HG02970 (cell line): ENCODE measurements around the gene TRAPPC3.

Source experiments
- ATAC-seq: cut with Tn5 transposase; IDR thresholded peaks from one replicate; pipeline ENCODE4 v1.9.1; 2021; ENCODE audit warnings: mild to moderate bottlenecking, moderate library complexity, moderate number of reproducible peaks; ENCODE audit not compliant: unreplicated experiment, low FRiP score

TRAPPC3 gene

DNA sequence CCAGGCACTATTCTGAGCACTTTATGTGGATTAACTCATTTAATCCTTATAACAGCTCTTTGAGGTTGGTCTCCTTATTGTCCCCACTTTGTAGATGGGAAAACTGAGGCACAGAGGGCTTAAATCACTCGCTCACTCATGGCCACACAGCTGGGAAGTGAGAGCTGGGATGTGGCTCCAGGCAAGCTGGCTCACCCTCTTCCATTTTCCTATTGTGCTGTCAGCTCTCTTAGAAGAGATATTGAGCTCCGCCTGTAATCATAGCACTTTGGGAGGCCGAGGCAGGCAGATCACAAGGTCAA, 20.4 kb downstream of the TRAPPC3 start:
- ATAC-seq, result no peak

DNA sequence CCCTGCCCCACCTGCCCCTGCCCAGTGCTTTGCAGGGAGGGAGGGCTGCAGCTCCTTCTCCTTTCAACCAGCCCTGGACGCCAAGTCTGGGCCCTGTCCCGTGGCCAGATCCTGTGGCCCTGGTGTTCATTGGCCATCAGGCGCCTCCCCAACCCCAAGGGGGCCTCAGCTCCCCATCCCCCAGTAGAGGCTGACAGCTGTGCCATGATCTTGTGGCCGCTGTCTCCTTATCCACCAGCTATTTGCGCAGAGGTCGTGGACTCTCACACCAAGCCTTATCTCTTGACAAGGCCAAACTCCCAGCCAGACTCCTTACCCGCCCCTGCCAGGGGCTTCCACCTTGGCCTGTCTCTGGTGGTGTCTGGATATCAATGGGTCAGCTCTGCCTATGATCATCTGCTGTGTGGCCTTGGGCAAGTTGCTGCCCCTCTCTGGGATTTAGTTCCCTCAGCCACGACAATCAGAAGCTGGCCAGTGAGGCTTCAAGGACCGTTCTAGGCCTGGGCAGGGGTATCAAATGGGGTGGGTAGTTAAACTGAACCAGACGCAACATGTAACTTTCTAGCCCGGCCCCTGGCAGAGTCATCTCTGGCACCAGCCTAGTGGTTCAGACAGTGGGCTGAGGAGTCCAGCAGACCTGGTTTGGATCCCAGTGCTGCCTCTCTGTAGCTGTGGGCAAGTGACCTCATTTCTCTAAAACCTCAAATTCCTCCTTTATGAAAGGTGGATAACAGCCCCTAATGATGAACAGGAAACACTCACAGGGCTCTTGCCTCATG, 21.0 kb downstream of the TRAPPC3 start:
- ATAC-seq, result no peak

DNA sequence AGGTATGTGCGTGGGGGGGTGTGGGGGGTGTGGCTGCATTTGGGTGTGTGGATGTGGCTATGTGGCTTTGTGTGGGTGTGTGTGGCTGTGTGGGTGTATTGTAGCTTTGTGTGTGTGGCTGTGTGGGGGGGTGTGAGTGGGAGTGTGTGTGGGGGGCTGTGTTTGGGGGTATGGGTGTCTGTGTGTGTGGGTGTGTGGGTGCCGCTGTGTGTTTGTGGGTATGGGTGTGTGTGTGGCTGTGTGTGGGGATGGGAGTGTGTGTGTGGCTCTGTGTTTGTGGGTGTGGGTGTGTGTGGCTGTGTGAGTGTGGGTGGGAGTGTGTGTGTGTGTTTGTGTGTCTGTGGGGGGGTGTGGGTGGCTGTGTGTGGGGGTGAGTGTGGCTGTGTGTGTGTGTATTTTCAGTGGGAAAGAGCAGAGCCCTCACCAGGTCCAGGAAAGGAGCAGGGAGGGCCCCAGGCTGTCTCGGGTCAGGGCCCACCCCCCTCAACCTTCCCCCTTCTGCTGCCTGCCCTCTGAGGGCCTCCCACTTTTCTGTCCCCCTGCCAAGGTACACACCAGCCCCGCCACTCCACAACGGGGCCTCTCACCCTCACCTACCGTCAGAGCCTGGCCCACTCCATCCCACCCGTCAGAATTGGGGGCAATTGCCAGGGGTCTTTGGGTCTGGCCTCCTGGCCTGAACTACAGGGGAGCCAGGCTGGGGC, 22.3 kb downstream of the TRAPPC3 start:
- no peak for ATAC-seq

DNA sequence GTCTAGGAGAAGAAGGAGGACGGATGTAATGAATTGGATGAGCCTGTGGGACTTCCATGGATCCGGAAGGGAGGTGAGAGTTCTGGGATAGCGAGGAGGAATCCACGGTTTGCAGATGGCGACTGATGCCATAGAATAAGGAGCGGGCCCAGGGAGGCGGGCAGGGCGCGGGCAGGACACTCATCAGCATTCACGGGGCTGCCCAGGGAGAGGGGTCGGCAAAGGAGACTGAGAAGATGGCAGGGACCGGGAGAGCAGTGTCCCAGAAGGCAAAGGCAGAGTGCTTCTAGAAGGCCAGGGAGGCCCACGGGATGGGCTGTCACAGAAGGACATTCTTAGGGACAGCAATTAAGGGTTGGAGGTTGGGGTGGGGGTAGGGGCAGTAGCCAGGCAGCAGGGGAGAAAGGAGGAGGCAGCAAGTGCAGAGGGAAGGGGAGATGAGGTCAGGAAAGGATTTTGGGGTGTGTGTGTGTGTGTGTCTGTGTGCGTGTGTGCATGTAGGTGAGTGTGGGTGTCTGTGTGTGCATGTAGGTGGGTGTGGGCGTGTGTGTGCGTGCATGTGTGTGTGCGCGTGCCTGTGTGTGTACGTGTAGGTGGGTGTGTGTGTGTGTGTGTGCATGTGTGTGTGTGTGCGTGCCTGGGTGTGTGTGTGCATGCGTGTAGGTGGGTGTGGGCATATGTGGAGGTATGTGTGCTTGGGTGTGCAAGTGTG, 23.1 kb downstream of the TRAPPC3 start:
- no peak for ATAC-seq

DNA sequence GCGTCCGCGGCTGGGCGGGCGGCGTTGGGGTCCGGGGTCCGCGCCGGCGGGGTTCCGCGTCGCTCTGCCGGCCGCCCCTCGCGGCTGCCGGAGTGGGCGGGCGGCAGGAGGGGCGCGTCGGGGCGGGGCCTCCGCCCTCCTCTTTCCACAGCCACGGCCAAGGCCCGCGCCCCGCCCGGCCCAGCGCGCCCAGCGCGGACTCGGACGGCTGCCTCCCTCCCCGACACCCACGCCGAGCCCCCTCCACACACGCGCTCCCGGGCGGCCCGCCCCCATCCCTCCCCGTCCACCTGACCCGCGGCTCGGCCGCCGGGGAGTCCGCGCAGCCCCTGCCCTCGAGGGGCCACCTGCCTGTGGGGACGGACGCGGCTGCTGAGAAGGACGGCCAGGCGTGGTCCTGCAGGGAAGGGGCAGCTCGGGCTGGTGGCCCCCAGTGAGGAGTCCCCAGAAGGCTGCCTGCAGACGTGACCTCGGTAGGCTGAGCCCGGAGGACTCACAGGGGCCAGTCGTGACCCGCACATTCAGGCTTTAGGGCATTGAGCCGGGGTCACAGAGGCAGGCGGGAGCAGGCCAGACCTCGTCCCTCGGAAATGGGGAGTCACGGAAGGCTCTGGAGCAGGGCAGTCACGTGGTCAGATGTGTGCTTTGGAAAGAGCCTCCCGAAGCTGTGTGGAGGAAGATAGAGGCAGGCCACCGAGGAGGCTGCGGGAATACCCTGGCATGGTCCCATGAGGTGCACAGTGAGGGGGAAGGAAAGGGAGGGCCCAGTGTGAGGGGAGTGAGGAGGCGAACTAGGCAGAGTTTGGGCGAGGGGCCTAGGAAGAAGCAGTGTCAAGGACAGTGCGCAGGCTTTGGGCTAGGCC, 23.9 kb downstream of the TRAPPC3 start, which contains the start of gene COL8A2:
TSS of gene COL8A2 (minus strand) at position 94 of the 863 bp plus-strand sequence. CDS start 24,980 bp downstream, outside the sequence.
- no peak for ATAC-seq

DNA sequence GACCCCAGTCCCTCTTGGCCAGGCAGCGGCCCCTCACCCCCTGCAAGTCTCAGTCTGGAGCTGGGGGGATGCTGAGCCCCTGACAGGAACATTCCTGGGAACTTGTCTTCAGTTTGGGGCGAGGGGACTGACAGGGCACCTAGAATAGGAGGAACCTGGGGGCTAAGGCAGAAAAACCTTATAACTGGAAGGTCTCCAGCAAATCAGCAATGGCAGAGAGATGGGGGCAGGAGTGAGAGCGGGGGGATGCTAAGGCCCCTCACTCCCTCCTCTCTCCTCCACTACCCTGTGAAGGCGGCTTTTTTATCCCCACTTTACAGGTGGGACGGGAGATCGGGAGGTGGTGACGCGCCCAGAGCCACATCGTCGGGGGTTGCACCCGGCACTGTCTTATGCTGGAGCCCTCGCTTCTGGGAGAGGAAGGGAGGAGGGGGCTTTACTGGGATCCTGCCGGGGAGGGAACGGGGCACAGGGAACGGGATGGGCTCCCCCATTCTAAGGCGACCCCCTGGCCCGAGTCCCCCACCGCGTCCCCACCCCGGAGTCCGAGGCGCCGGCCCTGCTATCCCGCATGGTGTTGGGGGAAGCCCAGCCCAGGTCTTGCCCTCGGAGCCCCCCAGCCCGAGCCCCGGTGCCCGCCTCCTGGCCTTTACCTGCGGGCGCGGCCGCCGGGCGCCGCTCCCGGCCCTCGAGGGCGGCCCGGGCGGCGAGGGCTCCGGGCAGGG, 24.7 kb downstream of the TRAPPC3 start:
- ATAC-seq, result no peak

DNA sequence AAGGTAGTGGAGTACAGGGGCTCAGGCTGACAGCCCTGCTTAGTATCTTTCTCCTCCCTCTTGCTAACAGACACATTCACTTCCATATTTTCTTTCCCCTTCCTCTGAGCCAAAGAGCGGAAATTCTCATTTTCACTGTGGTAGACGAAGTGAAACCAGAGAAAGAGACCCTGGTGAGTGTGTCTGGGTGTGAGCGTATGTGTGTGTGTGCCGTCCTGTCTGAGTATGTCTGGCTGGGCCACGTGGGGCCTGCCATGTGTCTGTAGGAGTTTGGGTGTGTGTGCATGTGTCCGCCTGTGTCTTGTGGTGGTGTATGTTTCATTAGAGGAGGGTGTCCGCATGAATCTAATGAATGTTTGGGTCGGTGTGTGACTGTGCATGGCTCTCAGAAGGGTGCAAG, 25.9 kb downstream of the TRAPPC3 start:
- no peak for ATAC-seq

DNA sequence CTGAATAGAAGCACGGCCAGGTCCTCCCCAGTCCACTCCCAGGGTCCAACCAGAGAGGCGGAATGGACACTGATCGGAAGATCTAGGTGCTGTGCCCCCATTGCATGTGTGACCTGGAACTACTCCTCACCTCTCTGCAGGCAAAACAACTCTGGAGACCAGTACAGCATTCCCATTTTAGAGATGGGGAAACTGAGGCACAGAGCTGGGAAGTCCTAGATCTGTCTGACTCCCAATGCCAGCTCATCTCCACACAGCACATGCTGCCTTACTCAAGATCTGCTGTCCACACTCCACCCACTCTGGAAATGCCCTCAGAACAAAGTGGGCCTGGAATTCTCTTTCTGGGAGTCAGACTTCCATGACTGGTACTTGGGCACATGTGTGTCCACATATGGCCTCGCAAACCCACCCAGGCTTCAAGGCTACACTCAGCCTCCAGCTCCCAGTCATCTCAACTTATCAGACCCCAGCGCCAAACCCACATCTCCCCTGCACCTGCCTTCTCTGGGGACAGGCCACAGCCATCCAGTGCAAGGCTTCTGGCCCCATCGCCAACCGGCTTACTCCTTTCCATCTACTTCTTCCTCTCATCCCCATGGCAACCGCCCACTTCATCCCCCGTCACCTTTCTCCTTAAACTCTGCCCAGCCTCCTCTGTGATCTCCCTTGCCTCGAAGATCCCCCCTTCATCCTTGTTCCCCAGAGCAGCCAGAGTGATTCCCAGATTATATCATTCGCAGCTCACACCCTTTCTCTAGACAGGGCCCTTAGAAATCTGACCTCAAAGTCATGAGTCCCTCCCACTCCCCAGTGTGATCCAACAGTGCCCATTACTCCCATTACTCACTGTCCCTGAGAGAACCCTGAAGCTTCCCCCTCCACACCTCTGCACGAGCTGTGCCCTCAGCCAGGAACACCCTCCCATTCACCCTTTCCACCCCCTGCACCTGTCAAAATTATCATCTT, 26.9 kb downstream of the TRAPPC3 start:
- no peak for ATAC-seq

DNA sequence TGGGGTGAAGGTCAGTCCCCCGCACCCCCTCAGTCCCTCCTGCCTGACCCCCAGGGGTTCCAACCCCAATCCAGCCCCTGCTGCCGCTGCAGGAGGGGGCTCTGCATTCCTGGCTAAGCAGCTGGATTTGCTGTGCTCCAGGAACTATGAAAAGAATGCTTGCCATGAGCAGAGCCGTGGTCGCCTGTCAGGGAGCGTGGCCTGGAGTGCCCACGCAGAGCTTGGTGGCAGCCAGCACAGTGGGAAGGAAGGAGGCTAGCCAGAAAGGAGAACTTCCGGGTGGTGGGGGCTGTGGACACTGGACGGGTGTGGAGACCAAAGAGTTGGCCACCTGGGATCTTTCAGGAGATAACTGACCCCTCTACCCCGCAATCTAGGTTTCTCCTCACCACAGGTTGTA, 29.8 kb downstream of the TRAPPC3 start:
- no peak for ATAC-seq

DNA sequence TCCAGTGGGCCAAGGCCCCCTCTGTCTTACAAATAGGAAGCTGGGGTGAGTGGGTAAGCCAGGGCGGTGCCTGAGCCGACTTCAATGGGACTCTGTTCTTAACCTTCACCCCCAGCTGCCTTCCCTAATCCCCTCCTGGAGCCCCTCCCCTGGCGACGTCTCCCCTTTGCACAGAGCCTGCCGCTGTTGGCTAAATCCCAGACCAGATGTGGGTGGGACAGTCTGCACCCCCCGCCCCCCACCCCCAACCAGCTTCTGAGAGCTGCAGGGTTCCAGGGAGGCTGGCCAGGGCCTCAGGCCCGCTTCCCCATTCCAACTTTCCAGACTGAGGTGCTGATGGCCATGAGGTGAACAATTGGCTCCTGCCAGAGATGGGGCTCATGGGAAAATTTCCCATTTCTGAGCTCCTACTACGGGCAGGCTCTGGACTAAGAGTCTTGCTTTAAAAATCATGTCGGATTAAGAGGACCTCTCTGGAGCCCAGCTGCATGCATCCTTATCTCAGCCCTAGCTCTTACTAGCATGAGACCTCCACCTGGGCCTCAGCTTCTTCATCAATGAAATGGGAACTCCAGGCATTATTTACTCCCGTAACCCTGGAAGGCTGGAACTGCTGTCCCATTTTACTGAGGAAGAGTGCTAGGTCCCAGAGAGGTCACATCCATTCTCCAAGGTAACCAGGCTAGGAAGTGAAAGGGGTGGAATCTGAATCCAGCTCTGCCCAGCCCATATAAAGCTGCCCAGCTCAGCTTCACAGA, 30.7 kb downstream of the TRAPPC3 start:
- ATAC-seq, result no peak

DNA sequence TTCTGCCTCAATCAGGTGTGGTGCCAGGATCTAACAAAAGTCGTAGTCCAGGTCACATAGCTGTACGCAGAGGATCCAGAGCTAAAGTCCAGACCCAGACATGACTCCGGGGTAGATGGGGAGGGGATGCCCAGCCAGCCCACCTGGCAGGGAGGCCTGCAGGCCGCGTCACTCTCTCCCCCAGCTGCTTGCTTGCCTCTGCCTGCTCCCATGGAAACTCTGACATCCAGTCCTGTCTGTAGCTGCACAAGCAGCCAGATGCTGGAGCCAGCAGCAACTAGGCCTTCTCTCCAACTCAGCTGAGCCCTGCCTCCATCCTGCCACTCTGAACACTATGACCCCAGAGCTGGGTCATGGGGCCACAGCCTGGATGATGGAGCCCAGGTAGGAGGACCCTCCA, 32.4 kb downstream of the TRAPPC3 start:
- no peak for ATAC-seq

DNA sequence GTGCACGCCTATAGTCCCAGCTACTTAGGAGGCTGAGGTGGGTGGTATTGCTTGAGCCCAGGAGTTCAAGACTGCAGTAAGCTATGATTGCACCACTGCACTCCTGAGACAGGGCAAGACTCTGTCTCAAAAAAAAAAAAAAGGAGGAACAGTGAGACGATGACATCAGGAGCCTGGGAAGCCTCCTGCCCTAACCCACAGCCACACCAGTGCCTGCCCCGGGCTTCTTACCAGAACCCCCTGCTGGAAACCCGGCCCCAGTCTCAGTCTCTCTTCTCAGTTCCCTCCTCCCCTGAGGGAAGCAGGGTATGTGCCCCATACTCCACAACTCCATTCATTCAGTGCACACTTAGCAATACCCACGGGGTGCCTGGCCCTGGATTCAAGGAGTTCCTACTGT, 33.4 kb downstream of the TRAPPC3 start:
- no peak for ATAC-seq

DNA sequence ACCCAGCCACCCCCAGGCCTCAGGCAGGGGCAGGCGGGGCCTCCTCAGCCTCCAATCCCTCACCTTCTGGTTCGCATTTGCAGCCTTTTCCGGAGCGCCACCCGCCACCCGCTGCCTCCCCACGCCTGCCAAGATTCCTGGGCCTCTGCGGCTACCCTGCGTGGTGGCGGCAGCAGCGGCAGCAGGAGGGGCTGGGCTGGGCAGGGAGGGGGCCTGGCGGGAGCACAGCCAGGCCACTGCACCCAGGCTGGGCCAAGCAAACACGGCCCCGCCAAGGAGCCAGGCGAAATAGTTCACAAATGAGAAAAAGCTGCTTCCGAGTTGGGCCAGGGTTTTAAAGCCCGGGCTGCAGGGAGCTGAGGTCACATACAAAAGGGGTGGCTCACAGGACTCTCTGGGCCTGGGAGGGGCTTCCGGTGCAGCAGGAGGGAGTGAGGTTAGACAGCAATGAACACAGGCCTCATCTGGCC, 34.1 kb downstream of the TRAPPC3 start:
- ATAC-seq, result no peak

DNA sequence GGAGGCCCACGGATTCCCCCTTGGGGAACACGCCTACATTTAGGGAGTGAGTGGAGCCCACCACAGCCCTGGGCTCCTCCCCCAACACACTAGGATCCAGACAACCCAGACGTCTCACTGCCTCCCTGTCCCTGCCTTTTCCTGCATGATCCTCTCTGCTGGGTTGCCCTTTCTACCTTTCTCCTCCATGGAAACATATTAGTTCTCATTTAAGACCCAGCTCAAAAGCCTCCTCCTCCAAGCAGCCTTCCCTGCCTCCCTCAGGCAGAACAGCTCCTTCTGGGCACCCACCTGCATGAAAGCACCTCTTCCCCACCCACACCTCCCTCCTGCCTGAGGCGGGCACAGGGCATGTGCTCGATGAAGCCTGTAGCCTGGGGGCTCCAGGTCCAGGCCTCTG, 34.9 kb downstream of the TRAPPC3 start:
- ATAC-seq, result no peak

DNA sequence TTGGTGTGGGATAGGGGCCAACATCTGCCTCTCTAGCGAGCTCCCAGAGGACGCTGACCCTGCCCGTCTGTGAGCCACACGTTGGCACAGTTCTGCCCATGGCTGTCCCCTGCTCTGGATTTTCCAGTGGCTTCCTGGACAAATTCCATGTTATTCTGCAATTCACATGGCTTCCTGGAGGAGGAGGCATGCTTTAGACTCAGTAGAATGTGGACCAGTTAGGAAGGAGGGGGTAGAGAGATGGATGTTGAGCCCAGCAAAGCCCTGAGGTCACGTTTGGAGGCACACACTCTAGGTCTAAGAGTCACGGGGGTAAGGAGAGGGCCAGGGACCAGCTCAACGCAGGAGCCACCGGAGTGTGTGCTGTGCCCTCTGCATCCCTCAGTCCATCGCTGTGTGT, 36.5 kb downstream of the TRAPPC3 start:
- no peak for ATAC-seq

DNA sequence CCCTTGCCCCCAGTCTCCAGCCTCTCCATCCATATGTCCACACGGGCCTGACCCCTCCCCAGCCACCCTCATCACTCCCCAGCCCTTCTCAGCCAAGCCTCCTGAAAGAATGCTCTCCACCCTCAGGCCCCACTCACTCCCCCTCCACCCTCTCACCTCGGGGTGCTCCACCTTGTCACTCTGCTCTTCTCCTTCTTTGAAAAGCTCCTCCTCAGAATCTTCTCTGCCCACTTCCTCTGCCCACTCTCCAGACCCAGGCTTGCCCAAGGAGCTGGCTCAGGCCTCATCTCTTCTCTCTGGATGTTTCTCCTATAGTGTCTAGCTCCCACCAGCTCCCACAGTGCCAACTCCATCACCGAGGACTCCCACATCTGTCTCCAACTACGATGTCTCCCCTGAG, 38.1 kb downstream of the TRAPPC3 start:
- ATAC-seq, result no peak

DNA sequence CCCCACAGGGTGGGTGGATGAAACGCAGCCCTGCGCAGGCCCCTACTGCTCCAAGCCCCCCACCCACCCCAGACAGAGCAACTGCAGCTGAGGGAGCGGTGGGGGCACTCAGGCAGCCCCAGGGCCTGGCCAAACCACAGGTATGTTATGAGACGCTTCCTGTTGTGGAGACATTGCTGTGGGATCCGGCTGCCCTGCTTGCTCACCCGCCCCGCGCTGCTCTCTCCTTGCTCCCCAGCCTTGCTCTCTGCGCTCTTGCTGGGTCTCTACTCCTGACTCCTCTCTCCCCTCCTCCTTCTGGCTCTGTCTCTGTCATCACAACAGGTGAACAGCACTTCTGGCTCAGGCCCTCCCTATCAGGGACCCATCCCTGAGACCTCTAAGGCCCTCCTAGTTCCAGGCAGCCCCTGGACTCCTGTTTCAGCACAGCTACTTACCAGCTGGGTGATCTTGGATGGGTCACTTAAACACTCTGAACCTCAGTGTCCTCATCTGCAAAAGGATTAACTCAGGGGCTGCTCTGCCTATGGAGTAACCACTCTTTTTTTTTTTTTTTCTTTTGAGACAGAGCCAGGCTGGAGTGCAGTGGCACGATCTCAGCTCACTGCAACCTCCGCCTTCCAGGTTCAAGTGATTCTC, 40.1 kb downstream of the TRAPPC3 start:
- no peak for ATAC-seq

DNA sequence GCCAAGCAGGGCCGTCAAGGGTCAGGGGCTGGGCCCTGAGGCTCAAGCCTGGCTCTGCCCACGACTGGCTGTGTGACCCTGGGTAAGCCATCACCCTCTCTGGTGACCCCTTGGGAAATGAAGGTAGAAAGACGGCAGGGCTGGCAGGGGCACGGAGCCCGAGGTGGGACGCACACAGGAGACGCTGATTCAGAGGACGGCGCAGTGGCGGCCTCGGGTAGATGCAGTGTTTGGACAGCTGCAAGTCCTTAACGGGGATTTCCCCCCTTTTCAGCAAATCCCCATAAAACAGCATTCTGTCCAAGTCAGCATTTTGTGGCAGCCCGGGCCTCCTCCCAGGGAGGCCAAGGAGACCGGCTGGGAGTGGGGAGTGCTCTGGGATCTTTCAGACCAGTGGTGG, 41.0 kb downstream of the TRAPPC3 start:
- no peak for ATAC-seq
